GM19372 (cell line): Measurements from ENCODE around the gene WDR64.
"Not testable (repeated sequence)": the region's sequence is repeated elsewhere in the genome, so short reads cannot be mapped to it uniquely, and the experiment has no call there.

ENCODE experiments used
- ATAC-seq: cut with Tn5 transposase; IDR thresholded peaks from one replicate; pipeline ENCODE4 v1.9.1; 2021; ENCODE audit warnings: mild to moderate bottlenecking, low read depth, moderate library complexity; ENCODE audit not compliant: unreplicated experiment

Gene WDR64

GRCh38 chr1:241724741-241725356 lies 72.8 kb downstream of the WDR64 start:
- ATAC-seq = no peak

GRCh38 chr1:241730031-241730430 lies 78.0 kb downstream of the WDR64 start:
- ATAC-seq = no peak

GRCh38 chr1:241733899-241734298 lies 81.8 kb downstream of the WDR64 start:
- ATAC-seq = no peak

- ATAC-seq = no peak
Observed at GRCh38 chr1:241734533-241734932, 82.5 kb downstream of the WDR64 start.

GRCh38 chr1:241735493-241735926 lies 83.4 kb downstream of the WDR64 start:
- not testable (repeated sequence) for ATAC-seq

- ATAC-seq = no peak
Observed at GRCh38 chr1:241736387-241736786, 84.3 kb downstream of the WDR64 start.

GRCh38 chr1:241738284-241739078 lies 86.4 kb downstream of the WDR64 start:
- ATAC-seq = no peak

- no peak for ATAC-seq
Observed at GRCh38 chr1:241742084-241742483, 90.0 kb downstream of the WDR64 start.

GRCh38 chr1:241744591-241744990 lies 92.5 kb downstream of the WDR64 start:
- ATAC-seq = no peak

GRCh38 chr1:241747992-241748391 lies 95.9 kb downstream of the WDR64 start:
- ATAC-seq = no peak

GRCh38 chr1:241749041-241749944 lies 97.2 kb downstream of the WDR64 start:
- ATAC-seq = no peak

- no peak for ATAC-seq
Observed at GRCh38 chr1:241749945-241750695, 98.0 kb downstream of the WDR64 start.

- no peak for ATAC-seq
Observed at GRCh38 chr1:241751524-241751923, 99.4 kb downstream of the WDR64 start.

GRCh38 chr1:241762713-241763339 lies 110.7 kb downstream of the WDR64 start:
- ATAC-seq = no peak

GRCh38 chr1:241765390-241765789 lies 113.3 kb downstream of the WDR64 start:
- ATAC-seq = no peak

GRCh38 chr1:241767737-241768136 lies 115.7 kb downstream of the WDR64 start:
- ATAC-seq = no peak

GRCh38 chr1:241770115-241770514 lies 118.0 kb downstream of the WDR64 start:
- no peak for ATAC-seq

- no peak for ATAC-seq
Observed at GRCh38 chr1:241771117-241771516, 119.0 kb downstream of the WDR64 start.

GRCh38 chr1:241772932-241773500 lies 120.9 kb downstream of the WDR64 start:
- ATAC-seq = no peak

- ATAC-seq = no peak
Observed at GRCh38 chr1:241773991-241774390, 121.9 kb downstream of the WDR64 start.
